ENCODE measurements around the gene PICK1.
A peak's percentile ranks its signal among the peaks of the same experiment; 100 is the strongest.
"Not testable (repeated sequence)": the region's sequence is repeated elsewhere in the genome, so short reads cannot be mapped to it uniquely, and the experiment has no call there.

The PICK1 gene

DNA sequence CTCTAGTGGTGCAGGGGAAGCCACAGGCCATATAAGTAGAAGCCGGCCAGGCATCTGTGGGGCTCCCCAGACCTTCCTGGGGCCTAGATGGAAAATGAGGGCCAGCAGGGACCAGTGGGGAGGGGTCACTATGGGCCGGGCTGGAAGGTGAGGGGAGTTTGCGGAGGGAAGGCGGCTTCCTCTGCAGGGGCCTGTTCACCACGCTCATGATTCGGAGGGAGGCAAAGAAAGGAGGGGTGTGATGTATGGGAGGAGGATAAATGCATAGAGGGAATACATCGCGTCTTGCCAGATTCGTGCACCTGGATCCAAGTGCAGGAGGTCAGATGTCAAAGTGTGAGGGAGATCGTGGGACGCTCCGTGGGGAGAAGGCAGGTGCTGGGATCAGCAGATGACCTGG is 19.9 kb downstream of the PICK1 start:
- no peak for DNase-seq

DNA sequence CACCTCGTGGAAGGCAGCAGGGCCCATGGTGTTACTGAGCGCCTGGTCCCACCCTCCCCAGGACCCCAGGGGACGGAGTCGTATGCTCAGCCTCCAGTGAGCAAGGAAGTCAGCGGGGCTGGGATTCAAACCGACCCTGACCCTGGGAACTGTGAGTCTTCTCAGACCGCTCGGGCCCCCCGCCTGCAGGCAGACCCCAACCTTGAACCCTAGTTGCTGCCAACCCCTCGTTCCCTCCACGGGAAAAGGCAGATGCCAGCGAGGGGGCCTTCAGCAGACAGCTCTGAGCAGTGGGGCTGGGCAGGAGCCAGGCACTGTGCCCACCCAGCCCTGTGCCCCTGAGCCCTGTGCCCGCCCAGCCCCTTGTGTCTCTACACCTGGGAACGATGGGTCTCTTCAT is 20.4 kb downstream of the PICK1 start:
- no peak for DNase-seq

GRCh38 chr22:38078046-38078840 is 21.0 kb downstream of the PICK1 start:
- no peak for DNase-seq

DNA sequence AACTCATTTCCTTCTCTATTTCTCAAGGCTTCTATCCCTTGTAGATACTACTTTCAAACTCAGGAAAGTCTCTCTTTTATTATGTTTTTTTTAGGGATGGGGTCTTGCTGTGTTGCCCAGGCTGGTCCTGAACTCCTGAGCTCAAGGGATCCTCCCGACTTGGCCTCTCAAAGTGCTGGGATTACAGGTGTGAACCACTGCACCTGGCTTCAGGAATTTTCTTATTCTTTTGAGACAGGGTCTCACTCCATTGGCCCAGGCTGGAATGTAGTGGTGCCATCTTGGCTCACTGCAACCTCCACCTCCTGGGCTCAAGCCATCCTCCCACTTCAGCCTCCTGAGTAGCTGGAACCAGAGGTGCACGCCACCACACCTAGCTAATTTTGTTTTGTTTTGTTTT is 22.0 kb downstream of the PICK1 start:
- DNase-seq, result not testable (repeated sequence)

DNA sequence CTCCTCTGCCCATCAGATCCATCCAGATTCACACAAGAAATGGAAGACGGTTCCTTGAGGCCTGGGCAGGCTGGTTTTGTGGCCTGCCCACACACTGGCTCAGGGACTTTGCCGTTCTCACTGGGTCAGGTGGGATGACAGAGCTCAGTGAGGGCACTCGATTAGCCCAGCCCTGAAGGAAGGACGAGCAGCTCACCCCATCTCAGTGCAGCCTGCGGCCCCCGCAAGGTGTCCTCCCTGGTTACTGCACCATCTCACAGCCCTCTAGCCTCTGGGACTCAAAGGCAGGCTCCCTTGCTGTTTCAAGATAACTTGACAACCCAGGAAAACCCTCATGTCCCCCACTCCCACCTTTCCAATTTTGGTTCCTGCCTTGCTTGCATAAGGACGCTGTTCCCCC is 22.6 kb downstream of the PICK1 start:
- no peak for DNase-seq

DNA sequence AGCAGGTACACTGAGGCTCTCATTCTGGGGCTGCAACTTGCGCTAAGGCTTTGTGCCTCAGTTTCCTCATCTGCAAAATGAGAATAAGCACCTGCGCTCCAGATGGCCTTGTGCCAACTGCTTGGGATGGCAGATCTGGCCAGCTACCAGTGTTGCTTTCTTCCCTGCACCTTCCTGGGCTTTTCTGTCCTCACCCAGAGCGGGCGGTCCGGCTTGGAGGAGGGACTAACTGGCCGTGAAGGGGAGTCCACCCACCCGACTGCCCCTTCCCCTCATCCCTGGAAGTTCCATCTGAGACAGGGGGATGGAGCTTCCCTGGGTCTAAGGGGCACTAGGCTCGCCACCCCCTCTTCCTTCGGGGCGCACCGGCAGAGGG is 23.3 kb downstream of the PICK1 start:
- no peak for DNase-seq

- no peak for DNase-seq
Measured at GRCh38 chr22:38080850-38081635, 23.8 kb downstream of the PICK1 start.

- DNase-seq, result no peak
Measured at GRCh38 chr22:38081636-38081940, 24.4 kb downstream of the PICK1 start.

DNA sequence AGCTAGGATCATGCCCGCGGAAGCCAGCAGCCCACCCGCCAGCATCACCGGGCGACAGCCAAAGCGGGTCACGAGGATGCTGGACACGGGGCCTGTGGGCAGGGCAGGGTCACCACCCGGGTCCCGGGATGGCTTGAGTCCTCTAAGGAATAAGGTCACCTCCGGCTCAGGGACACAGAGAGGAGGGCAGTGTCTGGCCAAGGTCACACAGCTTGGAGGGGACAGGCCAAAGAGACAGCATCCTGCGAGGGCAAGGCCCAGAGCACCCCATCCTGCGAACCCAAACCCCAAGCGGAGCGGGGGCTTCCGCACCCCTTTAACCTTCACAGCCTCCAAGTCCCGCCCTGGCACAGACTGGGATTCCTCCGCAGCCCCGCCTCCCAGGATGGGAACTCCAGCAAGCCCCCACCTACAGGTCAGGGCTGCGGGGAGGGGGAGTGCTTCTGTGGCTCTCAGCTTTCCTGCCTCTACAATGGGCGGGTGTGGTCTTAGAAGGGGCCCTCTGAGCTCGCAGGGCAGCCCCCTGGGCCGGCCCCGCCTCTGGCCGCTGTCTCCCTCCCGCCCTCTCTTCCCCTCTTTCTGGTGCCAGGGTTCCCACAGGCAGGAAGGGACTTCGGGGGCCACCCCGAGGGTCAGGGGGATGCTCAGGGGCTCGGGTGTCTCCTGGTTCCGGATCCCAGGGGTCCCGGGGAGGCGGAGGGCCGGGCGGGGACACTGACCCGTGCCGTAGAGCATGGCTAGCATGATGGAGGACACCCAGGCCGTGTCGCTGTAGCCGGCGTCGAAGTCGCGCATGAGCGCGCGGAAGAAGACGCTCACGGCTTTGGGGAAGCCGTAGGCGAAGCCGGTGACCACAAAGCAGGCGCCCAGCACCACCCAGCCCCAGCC is 25.0 kb downstream of the PICK1 start:
- peak; percentile 42 for DNase-seq

DNA sequence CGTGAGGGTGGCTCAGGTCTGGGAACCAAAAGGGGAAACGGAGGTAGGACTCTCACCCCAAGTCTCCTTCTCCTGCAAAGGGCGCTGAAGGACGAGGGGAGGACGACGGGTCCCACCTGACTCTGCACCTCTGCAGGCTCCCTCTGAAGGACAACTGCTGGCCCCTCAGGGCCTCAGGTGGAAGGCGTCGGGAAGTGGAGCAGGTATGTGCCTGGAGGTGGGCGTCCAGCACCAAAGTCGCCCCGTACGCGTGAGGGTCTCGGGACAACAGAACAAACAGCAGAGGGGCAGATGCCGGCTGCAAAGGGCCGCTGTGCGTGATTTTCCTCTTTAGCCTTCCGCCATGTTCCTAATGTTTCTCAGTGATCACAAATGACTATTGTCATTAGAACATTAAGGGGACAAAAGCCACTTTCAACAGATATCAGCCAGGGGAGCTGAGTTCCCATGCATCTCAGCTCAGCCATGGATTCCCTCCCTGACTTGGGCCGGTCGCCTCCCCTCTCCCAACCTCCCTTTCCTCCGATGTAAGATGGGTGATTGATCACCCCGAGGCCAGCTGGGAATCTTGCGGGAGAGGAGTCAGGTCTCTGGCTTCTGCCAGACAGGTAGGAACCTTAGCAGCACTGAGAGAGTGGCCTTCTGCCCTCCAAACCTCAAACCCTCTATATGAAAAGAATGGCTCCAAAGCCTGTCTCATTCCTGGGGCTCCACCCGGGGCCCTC is 25.9 kb downstream of the PICK1 start:
- no peak for DNase-seq

GRCh38 chr22:38083931-38084631 is 26.9 kb downstream of the PICK1 start, which contains the start of gene SLC16A8:
TSS of gene SLC16A8 (minus strand) at chr22:38084184. CDS start at chr22:38082873, 1,311 bp downstream.
- no peak for DNase-seq

- DNase-seq, result no peak
Measured at GRCh38 chr22:38085056-38085455, 27.9 kb downstream of the PICK1 start.

DNA sequence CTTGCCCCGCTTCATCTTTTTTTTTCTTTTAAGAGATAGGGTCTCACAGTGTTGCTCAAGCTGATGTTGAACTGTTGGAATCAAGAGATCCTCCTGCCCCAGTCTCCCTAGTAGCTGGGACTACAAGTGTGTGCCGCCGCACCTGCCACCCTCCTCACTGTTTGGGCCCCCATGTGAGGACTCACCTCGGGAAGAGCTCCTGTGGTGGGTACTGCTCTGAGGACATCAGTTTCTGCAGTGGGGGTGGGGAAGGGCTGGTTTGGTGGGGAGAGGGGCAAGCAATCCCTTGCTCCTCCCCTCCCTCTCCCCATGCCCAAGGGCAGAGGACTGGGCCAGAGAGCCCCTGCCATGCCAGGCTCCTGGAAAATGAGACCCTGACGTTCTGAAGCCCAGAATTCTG is 28.3 kb downstream of the PICK1 start:
- no peak for DNase-seq

DNA sequence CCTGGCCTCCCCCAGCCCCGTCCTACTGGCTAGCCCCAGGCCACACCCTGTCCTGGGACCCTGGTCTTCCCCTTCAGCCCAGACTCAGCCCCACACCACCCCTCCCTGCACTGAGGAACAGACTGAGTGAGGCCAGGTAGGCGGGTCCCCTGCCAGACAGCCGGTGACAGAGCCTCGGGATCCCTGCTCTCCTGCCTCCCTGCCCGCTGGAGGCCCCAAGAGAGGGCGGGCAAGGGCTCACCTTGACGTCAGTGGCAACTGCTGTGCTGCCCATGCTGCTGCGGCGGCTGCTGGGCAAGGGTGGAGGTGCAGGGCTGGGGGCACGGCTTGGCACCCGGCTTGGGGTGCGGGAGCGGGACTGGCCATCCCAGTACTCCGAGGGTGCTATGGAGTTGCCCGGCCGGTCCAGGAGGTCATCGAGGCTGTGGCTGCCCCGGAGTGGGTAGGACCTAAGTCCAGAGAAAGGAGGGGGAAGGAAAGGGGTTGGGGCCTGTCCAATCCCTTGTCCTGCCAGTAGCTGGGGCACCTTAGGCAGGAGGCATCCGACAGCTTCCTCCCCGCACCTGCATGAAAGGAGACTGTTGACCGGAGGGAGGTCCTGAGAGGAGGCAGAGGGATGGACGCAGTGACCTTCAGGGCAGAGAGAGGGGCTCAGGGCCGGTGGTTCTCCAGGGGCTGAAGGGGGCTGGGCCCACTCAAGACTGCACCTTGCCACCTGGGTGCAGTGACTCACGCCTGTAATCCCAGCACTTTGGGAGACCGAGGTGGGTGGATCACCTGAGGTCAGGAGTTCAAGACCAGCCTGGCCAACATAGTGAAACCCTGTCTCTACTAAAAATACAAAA is 29.0 kb downstream of the PICK1 start:
- no peak for DNase-seq

GRCh38 chr22:38086942-38087341 is 29.7 kb downstream of the PICK1 start:
- no peak for DNase-seq

DNA sequence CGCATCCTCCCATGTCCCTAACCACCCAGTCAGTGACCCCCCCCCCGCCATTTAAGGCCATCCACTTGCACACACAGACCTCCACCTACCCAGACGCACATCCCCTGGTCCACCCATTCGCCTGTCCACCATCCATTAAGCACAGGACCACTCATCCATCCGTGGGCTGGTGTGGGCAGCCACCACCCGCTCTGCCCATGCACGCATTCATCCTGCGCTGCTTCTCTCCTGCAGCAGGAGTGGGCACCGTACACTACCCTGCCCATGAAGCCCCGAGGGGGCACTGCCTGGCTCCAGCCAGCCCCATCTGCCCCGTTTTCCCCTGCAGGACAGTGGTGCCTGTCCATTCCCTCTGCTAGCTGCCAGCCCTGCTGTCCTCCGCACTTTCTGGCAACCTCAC is 30.7 kb downstream of the PICK1 start:
- no peak for DNase-seq

DNA sequence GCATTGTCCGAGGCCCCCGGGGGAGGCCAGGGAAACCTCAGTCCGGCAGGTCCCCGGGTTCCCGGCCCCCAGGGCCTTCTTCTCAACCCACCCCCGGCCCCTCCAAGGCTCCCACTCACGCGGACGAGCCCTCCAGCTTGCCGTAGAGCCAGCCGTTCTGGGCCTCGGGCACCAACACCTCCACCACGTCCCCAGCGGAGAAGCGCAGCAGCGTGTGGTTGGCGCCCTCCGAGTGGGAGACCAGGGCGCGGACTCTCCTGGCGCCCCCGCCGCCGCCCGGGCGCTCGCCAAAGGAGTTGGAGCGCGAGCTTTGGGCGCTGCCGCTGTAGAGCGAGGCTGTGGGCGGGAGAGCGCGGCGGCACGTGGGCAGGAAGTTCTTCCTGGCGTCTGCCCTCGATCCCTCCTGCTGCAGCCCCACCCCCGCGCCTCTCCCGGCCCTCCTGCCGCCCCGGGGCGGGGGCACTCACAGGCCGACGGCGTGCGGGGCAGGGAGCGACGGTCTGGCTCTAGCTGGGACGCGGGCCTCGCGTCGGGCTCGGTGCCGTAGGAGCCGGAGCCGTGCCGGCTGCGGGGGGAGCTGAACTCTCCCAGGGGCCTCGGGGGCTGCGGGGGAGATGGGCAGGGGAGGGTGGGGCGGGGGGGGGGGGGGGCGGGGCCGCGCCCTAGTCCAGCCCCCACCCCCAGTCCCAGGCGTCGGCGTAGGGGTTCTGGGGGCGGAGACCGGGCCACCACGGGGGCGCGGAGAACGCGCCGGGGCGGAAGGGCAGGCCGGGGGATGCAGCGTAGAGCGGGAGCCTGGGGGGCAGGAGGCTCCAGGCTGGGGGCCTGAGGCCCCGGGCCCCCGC is 31.6 kb downstream of the PICK1 start:
- DNase-seq, result no peak

- DNase-seq, result no peak
Measured at GRCh38 chr22:38089474-38089851, 32.3 kb downstream of the PICK1 start.

DNA sequence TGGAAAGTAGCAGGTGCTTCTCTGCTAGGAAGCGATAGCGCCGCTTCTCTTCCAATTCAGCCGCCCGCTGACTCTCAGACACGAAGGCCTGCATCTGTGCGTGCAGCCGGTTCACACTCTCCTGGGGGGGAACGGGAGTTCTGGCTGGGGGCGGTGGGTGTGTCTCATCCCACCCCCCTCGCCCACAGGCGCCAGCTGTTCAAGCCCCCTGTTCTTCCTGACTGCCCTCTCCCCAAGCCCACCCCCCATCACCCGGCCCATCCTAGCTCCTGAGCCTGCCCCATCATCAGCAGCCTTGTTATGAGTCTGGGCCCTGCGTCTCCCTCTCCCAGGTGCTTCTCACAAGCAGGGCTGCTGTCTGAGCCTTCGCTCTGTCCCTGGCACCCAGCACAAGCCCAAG is 39.9 kb downstream of the PICK1 start:
- DNase-seq, result no peak
